Measurements from ENCODE around the gene GNE. TPM values are rescaled to one million over a fixed set of nuclear protein-coding genes. Genes with fewer than 3 reads are reported as not detected.

Gene GNE
- total RNA-seq, 4 donors from 2014 or later = 25.3 to 35.6 (median 29.9) TPM

DNA sequence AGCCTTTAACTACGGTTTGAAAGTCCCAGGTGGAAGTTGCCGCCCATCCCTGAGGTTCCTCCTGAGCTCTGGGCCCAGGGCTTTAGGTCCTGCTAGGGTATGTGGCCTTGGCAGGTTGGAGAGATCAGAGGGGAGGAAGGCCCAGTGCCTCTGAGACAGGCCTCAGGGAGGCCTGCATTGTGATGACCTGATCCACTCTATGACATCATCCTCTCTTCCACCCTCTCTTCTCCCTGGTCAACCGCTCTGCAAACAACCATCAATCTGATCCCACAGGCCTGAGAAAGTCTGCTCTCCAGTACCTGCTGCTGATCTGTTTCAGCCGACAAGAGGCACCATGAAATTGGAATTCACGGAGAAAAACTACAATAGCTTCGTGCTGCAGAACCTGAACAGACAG, 89.1 kb downstream of the GNE start, which contains the start of gene CCIN:
Gene CCIN (plus strand): TSS at position 223 of the 400 bp plus-strand sequence. CDS start 115 bp downstream, at position 338.
- WGBS = 81% methylated on average over 5 of the region's 6 CpGs
- intact Hi-C loops (cut with DNase I) = loop anchor here (5.0 kb wide), 1 partner anchor 37 kb away; no protein-coding TSS in a partner anchor

GRCh38 chr9:36166168-36166927, 91.9 kb downstream of the GNE start:
- H3K27ac ChIP-seq (replicated peaks in 1 of 4) = peak overlapping the region; percentile 80 to 88 (median 87)
- no peaks in the 10 kb centered on the region for H3K9me3 ChIP-seq
- peaks cover 0 to 6% (median 0%) of the 10 kb centered on the region in 4 donors for H3K36me3 ChIP-seq
- H3K4me3 ChIP-seq = peak overlapping the region; percentile 56 to 67 (median 65)
- peak; percentile 96 for DNase-seq (ENCODE audit: extremely low spot score)
- peaks cover 16 to 58% (median 57%) of the 10 kb centered on the region in 4 donors for H3K4me1 ChIP-seq
- TF ChIP-seq POLR2AphosphoS5 (IDR thresholded peaks at IDR 0.05) = peak; percentile 57 to 70
- TF ChIP-seq CTCF (IDR thresholded peaks at IDR 0.05) = peak; percentile 82 to 96 (median 94)
- TF ChIP-seq EP300 (IDR thresholded peaks at IDR 0.05) = no peak
- no peak for TF ChIP-seq POLR2A (IDR thresholded peaks at IDR 0.05; ENCODE audit: low read depth)
- no peaks in the 10 kb centered on the region for H3K27me3 ChIP-seq
- WGBS = 2% methylated on average over 13 of the region's 58 CpGs
- intact Hi-C loops (cut with DNase I) = loop anchor here (1.0 to 5.0 kb wide), 3 partner anchors 26 to 63 kb away; no protein-coding TSS in a partner anchor

More for the DNA sequence above, 89.1 kb downstream of the GNE start, which contains the start of gene CCIN:
- H3K27me3 ChIP-seq = no peaks in the 10 kb centered on the region
- no peak for TF ChIP-seq POLR2AphosphoS5 (IDR thresholded peaks at IDR 0.05)
- no peak for TF ChIP-seq POLR2A (IDR thresholded peaks at IDR 0.05; ENCODE audit: low read depth)
- TF ChIP-seq EP300 (IDR thresholded peaks at IDR 0.05) = no peak
- no peak for TF ChIP-seq CTCF (IDR thresholded peaks at IDR 0.05)
- no peaks in the 10 kb centered on the region for H3K36me3 ChIP-seq
- H3K4me1 ChIP-seq = peaks cover 7 to 30% (median 30%) of the 10 kb centered on the region in 4 donors
- H3K4me3 ChIP-seq = no peak within 1 kb of the TSS
- no peak within 1 kb of the TSS for H3K27ac ChIP-seq (replicated peaks in 1 of 4)
- H3K9me3 ChIP-seq = no peaks in the 10 kb centered on the region
- DNase-seq (ENCODE audit: extremely low spot score) = no peak

DNA sequence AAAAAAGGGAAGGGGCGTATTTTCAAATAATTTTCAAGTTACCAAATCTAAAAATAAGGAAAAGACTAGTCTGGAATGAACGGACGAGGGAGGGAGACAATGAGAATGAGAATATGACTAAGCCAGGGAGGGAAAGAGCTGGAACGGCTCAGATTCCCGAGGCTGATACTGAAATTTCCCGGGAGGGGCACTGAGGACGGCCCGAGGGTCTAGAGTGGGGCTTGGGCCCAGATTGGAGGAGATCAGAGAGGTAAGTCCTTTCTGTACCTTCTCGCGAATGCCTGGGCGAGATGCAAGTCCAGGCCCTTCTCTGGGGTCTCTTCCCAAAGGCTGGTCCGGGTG, 92.5 kb downstream of the GNE start:
- no peaks in the 10 kb centered on the region for H3K27me3 ChIP-seq
- peaks cover 0 to 6% (median 0%) of the 10 kb centered on the region in 4 donors for H3K36me3 ChIP-seq
- WGBS = 14% methylated on average over 12 of the region's 12 CpGs
- H3K9me3 ChIP-seq = no peaks in the 10 kb centered on the region
- intact Hi-C loops (cut with DNase I) = loop anchor here (1.0 to 5.0 kb wide), 3 partner anchors 25 to 62 kb away; no protein-coding TSS in a partner anchor
- H3K27ac ChIP-seq (replicated peaks in 1 of 4) = peak overlapping the region; percentile 80 to 88 (median 87)
- no peak for TF ChIP-seq POLR2A (IDR thresholded peaks at IDR 0.05; ENCODE audit: low read depth)
- no peak for TF ChIP-seq EP300 (IDR thresholded peaks at IDR 0.05)
- TF ChIP-seq CTCF (IDR thresholded peaks at IDR 0.05) = no peak
- TF ChIP-seq POLR2AphosphoS5 (IDR thresholded peaks at IDR 0.05) = no peak
- DNase-seq (ENCODE audit: extremely low spot score) = no peak
- H3K4me3 ChIP-seq = peak overlapping the region; percentile 56 to 67 (median 65)
- H3K4me1 ChIP-seq = peaks cover 16 to 64% (median 62%) of the 10 kb centered on the region in 4 donors

DNA sequence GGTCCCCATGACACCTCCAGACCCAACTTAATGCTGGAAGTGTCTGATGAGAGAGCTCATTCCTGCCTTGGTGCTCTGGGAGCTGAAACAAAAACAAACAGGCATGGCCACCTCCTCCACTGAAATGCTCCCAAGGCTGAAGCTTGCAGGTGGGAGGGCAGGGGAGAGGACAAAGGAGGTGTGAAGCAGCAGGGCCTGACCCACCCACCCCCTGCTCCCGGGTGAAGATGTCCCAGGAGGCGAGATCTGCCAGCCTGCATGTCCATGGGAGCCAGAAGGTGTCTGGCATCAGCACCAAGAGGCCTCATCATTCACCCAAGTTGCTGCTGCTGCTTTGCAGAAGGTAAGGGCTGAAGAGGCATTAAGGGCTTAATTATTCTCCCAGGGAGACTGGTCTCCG, 93.3 kb downstream of the GNE start:
- TF ChIP-seq POLR2A (IDR thresholded peaks at IDR 0.05; ENCODE audit: low read depth) (no peak), CTCF (IDR thresholded peaks at IDR 0.05) (no peak), POLR2AphosphoS5 (IDR thresholded peaks at IDR 0.05) (no peak), EP300 (IDR thresholded peaks at IDR 0.05) (no peak)
- no peak for DNase-seq (ENCODE audit: extremely low spot score)
- Histone ChIP-seq H3K9me3 (no peaks in the 10 kb centered on the region), H3K4me1 (peaks cover 16 to 72% (median 65%) of the 10 kb centered on the region in 4 donors), H3K27ac (replicated peaks in 1 of 4) (peak overlapping the region; percentile 80 to 88 (median 87)), H3K4me3 (no peak overlapping the region), H3K36me3 (peaks cover 0 to 6% (median 0%) of the 10 kb centered on the region in 4 donors), H3K27me3 (no peaks in the 10 kb centered on the region)
- 55% methylated on average over 3 of the region's 3 CpGs for WGBS
- intact Hi-C loops (cut with DNase I) = loop anchor here (5.0 kb wide), 1 partner anchor 33 kb away; no protein-coding TSS in a partner anchor

Small RNAs within 50 kb of the gene (small RNA-seq; reads per million reads assigned to genes)
- gene RNU4-53P = 0 reads per million in 3 donors

Other genes starting within 250 kb of the GNE start
- gene RECK, start 221.5 kb downstream of the GNE start, total RNA-seq = 10 to 100 TPM; 16.6 to 24.2 (median 19.0) TPM
- gene GLIPR2, start 121.7 kb downstream of the GNE start, total RNA-seq = 10 to 100 TPM; 51.3 to 84.9 (median 59.6) TPM
- gene CCIN, start 89.1 kb downstream of the GNE start, total RNA-seq = 1 to 10 TPM in 1 of 4 donors, under 1 TPM in 3; 0.39 to 1.0 (median 0.46) TPM
- gene CLTA, start 67.5 kb downstream of the GNE start, total RNA-seq = 100 to 1,000 TPM; 125 to 178 (median 159) TPM
- 10 to 100 TPM; 40.7 to 63.1 (median 49.1) TPM for gene RNF38, start 141.8 kb upstream of the GNE start, total RNA-seq

Measured in esophagus muscularis mucosa (tissue), 4 donors.